Left renal pelvis (tissue), 4 donors: Measurements from ENCODE around the gene NBPF14. TPM values are rescaled to one million over a fixed set of nuclear protein-coding genes. Genes with fewer than 3 reads are reported as not detected.

Experiments used
- polyA plus RNA-seq, 4 donors: library from polyadenylated mRNA; unstranded; fragments of 120-200 nt; gene quantifications; one replicate each; pipeline ENCODE4 v1.2.1, GENCODE V29; 2013; ENCODE audit not compliant: insufficient read length in 4 of 4

The NBPF14 gene
- polyA plus RNA-seq, 4 donors = 27.6 to 43.5 (median 31.5) TPM

Other genes with a start within 250 kb of the NBPF14 start
- gene PPIAL4G, start 112.7 kb downstream of the NBPF14 start, polyA plus RNA-seq = under 1 TPM in 2 of 4 donors, not detected in 2; 0.09 to 0.15 TPM
- gene NUDT4B, start 152.8 kb upstream of the NBPF14 start, polyA plus RNA-seq = 1 to 10 TPM in 2 of 4 donors, under 1 TPM in 1, not detected in 1; 0.44 to 4.5 (median 2.7) TPM
- 100 to 1,000 TPM in 3 of 4 donors, 10 to 100 TPM in 1; 66.4 to 137 (median 114) TPM for gene PDE4DIP, start 248.4 kb upstream of the NBPF14 start, polyA plus RNA-seq